GM12892 (cell line): ENCODE measurements around the gene PIGM.

Source experiments
- POLR2A ChIP-seq: IDR thresholded peaks from 2 replicates; pipeline ENCODE4 v1.6.1; 2011; ENCODE audit warnings: low read depth, low read length, control low read depth
- POLR2AphosphoS5 ChIP-seq: IDR thresholded peaks from 2 replicates; pipeline ENCODE4 v1.6.1; 2011; ENCODE audit warnings: low read depth, low read length, control low read depth

- TF ChIP-seq POLR2AphosphoS5 (no peak), POLR2A (no peak)
Observed at GRCh38 chr1:160005070-160005469, 26.7 kb downstream of the PIGM start.
